KOPT-K1 (cell line): ENCODE measurements around the gene MST1R.
A peak's percentile ranks its signal among the peaks of the same experiment; 100 is the strongest.
"Not testable (repeated sequence)": the region's sequence is repeated elsewhere in the genome, so short reads cannot be mapped to it uniquely, and the experiment has no call there.

Experiments used
- H3K27ac ChIP-seq: fragments of 200-600 bp; sonication (generic); 2 replicates; pipeline ENCODE4 v1.5.1; 2016; ENCODE audit warnings: antibody characterized with exemption, mild to moderate bottlenecking, low read depth, low read length; ENCODE audit not compliant: poor library complexity, severe bottlenecking
- H3K36me3 ChIP-seq: fragments of 200-600 bp; sonication (generic); 2 replicates; pipeline ENCODE4 v1.5.1; 2017; ENCODE audit warnings: antibody characterized with exemption, mild to moderate bottlenecking, low read length, moderate library complexity; ENCODE audit not compliant: insufficient read depth
- H3K9me3 ChIP-seq: fragments of 200-600 bp; sonication (generic); 2 replicates; pipeline ENCODE4 v1.5.1; 2017; ENCODE audit warnings: antibody characterized with exemption, low read length, mild to moderate bottlenecking; ENCODE audit not compliant: insufficient read depth, poor library complexity, severe bottlenecking

Gene MST1R

GRCh38 chr3:49903451-49904424 is at the start of gene MST1R:
MST1R (minus strand) TSS chr3:49903873; CDS start chr3:49903609, 264 bp downstream.
- peak within 1 kb of the TSS; percentile 87 for H3K27ac ChIP-seq
- H3K36me3 ChIP-seq = peaks cover 2% of the 10 kb centered on the region; the same call in 1 of the 2 replicates

GRCh38 chr3:49952924-49953323 is 49.3 kb upstream of the MST1R start:
- Histone ChIP-seq H3K36me3 (0 out of 2 replicates have a peak, but pooled peaks cover 3% of the 10 kb centered on the region), H3K9me3 (no peaks in the 10 kb centered on the region), H3K27ac (no peak overlapping the region)

More at GRCh38 chr3:49903451-49904424, at the start of gene MST1R:
- H3K9me3 ChIP-seq = no peaks in the 10 kb centered on the region

- Histone ChIP-seq H3K27ac (no peak overlapping the region), H3K36me3 (peaks cover 30% of the 10 kb centered on the region), H3K9me3 (no peaks in the 10 kb centered on the region)
These were observed 39.0 kb upstream of the MST1R start for GRCh38 chr3:49942651-49943050.

- Histone ChIP-seq H3K27ac (peak overlapping the region; percentile 87), H3K9me3 (no peaks in the 10 kb centered on the region), H3K36me3 (peaks cover 21% of the 10 kb centered on the region)
These were observed 37.1 kb upstream of the MST1R start for GRCh38 chr3:49940667-49941249.

GRCh38 chr3:49939858-49940666 is 36.4 kb upstream of the MST1R start, which contains the start of gene RBM6:
RBM6 (plus strand) TSS chr3:49940150; CDS start chr3:49962642, 22,492 bp downstream.
- no peaks in the 10 kb centered on the region for H3K9me3 ChIP-seq
- H3K36me3 ChIP-seq = peaks cover 20% of the 10 kb centered on the region
- H3K27ac ChIP-seq = peak within 1 kb of the TSS; percentile 87

GRCh38 chr3:49937090-49937489 is 33.4 kb upstream of the MST1R start:
- Histone ChIP-seq H3K27ac (no peak overlapping the region), H3K36me3 (no peaks in the 10 kb centered on the region), H3K9me3 (no peaks in the 10 kb centered on the region)

- not testable (repeated sequence) for H3K9me3 ChIP-seq, H3K27ac ChIP-seq, H3K36me3 ChIP-seq
These were observed 28.6 kb upstream of the MST1R start for GRCh38 chr3:49932281-49932680.

- Histone ChIP-seq H3K36me3 (no peaks in the 10 kb centered on the region), H3K27ac (no peak overlapping the region), H3K9me3 (no peaks in the 10 kb centered on the region)
These were observed 27.2 kb upstream of the MST1R start for GRCh38 chr3:49930922-49931321.

GRCh38 chr3:49930168-49930690 is 26.6 kb upstream of the MST1R start:
- H3K36me3 ChIP-seq = no peaks in the 10 kb centered on the region
- no peaks in the 10 kb centered on the region for H3K9me3 ChIP-seq
- peak overlapping the region; percentile 73 for H3K27ac ChIP-seq

- H3K9me3 ChIP-seq = no peaks in the 10 kb centered on the region
- H3K36me3 ChIP-seq = no peaks in the 10 kb centered on the region
- H3K27ac ChIP-seq = peak within 1 kb of the TSS; percentile 73
These were observed 25.9 kb upstream of the MST1R start, which contains the start of gene MON1A for GRCh38 chr3:49929291-49930167. MON1A (minus strand) TSS chr3:49929811; CDS start chr3:49913346, 16,465 bp downstream.

- no peaks in the 10 kb centered on the region; the same call in 1 of the 2 replicates for H3K36me3 ChIP-seq
- no peaks in the 10 kb centered on the region for H3K9me3 ChIP-seq
- no peak overlapping the region for H3K27ac ChIP-seq
These were observed 24.9 kb upstream of the MST1R start for GRCh38 chr3:49928481-49929017.

- Histone ChIP-seq H3K9me3 (no peaks in the 10 kb centered on the region), H3K36me3 (no peaks in the 10 kb centered on the region; the same call in 1 of the 2 replicates), H3K27ac (no peak overlapping the region)
These were observed 24.1 kb upstream of the MST1R start for GRCh38 chr3:49927798-49928197.

- no peaks in the 10 kb centered on the region for H3K9me3 ChIP-seq
- H3K27ac ChIP-seq = no peak overlapping the region
- no peaks in the 10 kb centered on the region; the same call in 1 of the 2 replicates for H3K36me3 ChIP-seq
These were observed 22.6 kb upstream of the MST1R start for GRCh38 chr3:49926117-49926728.
